Hematopoietic multipotent progenitor cell treated with erythropoietin and hydrocortisone succinate and interleukin-3 and kit ligand, for 17 days (in vitro differentiated cells): ENCODE data around the gene LTB.

Experiments
- DNase-seq: peaks from one replicate; pipeline ENCODE4 v3.0.0-alpha.2; 2015; ENCODE audit warnings: low spot score

Gene LTB, protein sequence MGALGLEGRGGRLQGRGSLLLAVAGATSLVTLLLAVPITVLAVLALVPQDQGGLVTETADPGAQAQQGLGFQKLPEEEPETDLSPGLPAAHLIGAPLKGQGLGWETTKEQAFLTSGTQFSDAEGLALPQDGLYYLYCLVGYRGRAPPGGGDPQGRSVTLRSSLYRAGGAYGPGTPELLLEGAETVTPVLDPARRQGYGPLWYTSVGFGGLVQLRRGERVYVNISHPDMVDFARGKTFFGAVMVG

DNA sequence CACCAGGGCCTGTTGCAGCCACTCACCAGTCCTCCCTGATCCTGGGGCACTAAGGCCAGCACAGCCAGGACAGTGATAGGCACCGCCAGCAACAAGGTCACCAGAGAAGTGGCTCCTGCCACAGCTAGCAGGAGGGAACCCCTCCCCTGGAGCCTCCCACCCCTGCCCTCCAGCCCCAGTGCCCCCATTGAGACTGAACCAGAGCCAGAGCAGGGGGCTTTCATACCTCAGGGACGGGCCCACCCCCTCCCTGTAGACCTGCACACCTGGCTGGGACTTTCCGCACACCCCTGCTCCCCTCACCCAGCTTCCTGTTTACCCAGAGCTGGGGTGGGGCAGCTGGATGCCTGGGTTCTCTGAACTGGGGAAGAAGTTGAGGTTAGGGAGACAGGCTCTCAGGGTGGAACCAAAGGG lies at the start of gene LTB:
Gene LTB, minus strand, starts transcription at position 195 of the 414 bp plus-strand sequence. Its CDS starts 7 bp downstream, at position 188.
- no peak for DNase-seq

DNA sequence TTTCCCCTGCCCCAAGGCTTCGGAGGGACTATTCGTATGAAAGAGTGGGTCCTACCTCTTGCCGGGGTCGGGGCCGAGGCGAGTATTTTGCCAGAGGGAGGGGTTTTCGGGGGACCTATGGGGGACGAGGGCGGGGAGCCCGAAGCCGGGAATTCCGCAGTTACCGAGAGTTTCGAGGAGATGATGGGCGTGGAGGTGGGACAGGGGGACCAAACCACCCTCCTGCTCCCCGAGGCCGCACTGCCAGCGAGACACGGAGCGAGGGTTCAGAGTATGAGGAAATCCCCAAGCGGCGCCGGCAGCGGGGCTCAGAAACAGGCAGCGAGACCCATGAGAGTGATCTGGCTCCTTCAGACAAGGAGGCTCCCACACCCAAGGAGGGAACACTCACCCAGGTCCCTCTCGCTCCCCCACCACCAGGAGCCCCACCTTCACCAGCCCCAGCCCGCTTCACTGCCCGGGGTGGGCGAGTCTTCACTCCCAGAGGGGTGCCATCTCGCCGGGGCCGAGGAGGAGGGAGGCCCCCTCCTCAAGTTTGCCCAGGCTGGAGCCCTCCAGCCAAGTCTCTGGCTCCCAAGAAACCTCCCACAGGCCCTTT lies 49.6 kb upstream of the LTB start:
- DNase-seq: no peak

DNA sequence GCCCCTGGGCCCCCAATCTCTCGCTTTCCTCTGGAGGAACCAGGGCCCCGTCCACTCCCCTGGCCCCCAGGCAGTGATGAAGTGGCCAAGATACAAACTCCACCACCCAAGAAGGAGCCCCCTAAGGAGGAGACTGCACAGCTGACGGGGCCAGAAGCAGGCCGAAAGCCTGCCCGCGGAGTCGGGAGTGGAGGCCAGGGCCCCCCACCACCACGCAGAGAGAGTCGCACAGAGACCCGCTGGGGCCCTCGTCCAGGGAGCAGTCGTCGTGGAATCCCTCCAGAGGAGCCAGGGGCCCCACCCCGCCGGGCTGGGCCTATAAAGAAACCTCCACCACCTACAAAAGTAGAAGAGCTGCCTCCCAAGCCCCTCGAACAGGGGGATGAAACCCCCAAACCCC lies 49.0 kb upstream of the LTB start:
- no peak for DNase-seq

DNA sequence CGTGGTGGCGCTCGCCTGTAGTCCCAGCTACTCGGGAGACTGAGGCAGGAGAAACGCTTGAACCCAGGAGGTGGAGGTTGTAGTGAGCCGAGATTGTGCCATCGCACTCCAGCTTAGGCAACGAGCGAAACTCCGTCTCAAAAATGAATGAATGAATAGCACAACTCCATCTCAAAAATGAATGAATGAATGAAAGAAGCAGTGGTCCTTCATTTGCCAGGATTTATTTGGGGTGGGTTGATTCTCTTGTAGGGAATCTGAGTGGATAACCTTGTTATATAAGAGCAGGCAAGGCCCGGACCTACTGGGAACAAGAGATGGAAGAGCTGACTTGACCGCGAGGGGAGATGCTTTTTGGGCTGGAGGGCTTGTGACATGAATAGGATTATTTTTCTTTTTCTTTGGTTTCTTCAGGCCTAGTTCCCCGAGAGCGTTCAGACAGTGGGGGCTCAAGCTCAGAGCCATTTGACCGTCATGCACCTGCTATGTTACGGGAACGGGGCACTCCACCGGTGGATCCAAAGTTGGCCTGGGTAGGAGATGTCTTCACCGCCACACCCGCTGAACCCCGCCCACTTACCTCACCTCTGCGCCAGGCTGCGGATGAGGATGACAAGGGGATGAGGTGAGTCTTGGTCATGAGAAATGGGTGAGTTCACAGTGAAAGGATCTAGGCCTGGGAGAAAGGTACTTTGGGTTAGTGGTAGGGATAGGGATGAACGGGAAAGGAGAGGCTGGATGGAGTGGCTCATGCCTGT lies 48.1 kb upstream of the LTB start:
- DNase-seq: no peak

DNA sequence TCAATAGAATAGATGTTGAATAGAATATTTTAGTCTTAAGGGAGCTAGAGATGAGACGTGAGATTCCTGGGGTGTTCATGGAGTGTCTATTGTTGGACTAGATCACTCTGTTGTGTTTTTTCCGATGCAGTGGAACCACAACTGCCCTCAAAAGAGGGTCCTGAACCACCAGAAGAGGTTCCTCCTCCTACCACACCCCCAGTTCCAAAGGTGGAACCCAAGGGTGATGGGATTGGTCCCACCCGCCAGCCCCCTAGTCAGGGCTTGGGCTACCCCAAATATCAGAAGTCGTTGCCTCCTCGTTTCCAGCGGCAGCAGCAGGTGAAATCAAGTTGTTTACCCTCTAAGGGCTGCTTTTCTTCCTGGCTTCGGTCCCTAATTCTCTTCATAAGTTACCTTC lies 46.8 kb upstream of the LTB start:
- DNase-seq: no peak

DNA sequence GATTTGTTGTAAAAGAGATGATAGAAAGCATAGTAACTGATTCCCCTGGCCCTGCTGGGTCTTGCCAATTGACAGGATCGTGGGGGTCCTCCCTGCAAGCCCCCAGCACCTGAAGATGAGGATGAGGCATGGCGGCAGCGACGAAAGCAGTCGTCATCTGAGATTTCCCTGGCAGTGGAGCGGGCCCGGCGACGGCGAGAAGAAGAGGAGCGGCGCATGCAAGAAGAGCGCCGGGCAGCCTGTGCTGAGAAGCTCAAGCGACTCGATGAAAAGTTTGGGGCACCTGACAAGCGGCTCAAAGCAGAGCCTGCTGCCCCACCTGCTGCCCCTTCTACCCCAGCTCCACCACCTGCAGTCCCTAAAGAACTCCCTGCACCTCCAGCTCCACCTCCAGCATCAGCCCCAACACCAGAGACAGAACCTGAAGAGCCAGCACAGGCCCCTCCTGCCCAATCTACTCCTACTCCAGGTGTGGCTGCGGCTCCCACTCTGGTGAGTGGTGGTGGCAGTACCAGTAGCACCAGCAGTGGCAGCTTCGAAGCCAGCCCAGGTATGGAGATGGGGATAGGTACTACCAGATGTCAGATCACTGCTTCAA lies 45.6 kb upstream of the LTB start:
- no peak for DNase-seq

DNA sequence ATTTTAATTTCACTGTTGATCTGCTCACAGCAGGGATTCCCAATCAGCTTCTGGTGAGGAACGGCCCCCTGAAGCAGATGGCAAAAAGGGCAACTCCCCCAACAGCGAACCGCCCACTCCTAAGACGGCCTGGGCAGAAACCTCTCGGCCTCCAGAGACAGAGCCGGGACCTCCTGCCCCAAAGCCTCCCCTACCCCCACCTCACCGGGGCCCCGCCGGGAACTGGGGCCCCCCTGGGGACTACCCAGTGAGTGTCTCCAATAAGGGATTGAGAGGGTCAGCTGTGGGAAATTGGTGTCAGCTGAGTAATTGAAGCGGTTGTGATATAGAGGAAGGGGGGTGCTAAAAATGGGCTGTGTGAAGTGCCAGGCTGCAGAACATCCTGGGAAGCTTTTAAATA lies 44.7 kb upstream of the LTB start:
- no peak for DNase-seq

DNA sequence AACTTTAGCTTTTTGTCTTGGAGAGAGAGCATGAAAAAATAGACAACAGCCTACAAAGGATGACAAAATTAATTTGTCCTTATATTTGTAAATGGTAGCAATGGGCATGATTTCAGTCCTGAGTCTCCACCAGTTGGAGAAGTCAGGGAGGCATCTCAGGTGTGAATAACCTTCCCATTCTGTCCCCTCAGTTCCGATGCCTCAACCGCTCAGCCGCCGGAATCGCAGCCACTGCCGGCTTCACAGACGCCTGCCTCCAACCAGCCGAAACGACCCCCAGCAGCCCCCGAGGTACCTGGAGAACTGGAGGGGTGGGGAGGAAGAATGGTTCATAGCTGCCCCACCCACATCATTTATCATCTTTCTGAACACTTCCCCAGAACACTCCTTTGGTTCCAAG lies 41.8 kb upstream of the LTB start:
- DNase-seq: no peak

DNA sequence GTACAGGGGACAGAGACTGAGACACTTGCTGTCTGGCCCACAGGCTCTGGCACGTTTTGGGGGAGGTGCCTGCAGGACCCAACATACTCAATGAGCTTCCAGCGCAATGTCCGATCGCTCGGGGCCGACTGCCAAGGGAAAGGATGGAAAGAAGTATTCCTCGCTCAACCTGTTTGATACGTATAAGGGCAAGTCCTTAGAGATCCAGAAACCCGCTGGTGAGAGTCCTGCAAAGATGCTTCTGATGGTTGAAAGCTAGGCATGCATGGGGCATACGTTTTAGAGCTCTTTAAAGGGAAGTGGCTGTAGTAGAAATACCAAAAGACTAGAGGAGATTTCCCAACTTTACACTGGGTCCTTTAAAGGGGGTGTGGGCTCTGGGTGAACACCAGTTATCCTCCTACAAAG lies 40.5 kb upstream of the LTB start:
- DNase-seq: no peak

DNA sequence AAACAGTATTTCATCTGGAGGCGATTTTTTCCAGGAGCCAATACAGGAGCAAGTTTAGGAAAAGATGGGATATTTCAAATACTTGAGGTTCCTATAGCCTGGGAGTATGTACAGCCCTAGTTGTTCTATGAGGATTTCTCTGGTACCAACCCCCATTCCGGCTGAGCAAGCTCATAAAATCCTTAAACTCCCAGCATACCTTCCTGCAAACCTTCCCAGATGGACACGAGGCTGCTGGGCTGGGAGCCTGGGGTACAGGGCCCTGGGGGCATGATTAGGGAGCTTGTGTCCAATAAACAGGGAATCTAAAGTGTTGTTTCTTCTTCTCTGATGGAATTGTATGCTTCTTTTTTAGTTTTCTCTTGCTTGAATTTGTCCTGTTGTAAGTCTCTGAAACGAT lies 39.8 kb upstream of the LTB start:
- DNase-seq: no peak

DNA sequence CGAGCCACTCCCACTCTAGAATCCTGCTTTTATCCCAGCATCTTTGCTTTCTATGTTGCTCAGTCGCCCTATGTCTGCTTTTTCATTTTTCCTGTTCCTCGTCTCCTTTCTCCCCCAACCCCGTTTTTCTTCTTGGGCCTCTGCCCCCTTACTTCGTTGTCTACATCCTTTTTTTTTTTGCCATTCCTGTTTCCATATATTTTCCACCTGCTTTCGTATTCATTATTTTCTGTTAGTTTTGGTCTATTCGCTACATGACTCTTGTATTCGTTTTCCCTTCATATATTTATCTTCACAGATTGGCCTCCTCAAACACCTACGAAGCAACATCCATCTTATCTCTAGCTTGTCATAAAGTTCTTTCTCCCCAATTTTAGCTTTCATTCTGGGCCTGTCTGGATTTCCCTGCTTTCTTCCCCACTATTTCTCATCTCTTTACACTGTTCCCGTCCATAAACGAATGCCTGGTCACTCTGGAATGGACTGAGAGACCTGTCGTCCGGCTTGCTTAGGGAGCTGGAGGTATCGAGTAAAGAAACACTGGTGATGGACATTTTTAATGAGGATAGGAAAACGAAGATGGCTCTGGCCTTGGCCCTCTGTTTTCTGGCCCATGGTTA lies 39.2 kb upstream of the LTB start:
- no peak for DNase-seq

DNA sequence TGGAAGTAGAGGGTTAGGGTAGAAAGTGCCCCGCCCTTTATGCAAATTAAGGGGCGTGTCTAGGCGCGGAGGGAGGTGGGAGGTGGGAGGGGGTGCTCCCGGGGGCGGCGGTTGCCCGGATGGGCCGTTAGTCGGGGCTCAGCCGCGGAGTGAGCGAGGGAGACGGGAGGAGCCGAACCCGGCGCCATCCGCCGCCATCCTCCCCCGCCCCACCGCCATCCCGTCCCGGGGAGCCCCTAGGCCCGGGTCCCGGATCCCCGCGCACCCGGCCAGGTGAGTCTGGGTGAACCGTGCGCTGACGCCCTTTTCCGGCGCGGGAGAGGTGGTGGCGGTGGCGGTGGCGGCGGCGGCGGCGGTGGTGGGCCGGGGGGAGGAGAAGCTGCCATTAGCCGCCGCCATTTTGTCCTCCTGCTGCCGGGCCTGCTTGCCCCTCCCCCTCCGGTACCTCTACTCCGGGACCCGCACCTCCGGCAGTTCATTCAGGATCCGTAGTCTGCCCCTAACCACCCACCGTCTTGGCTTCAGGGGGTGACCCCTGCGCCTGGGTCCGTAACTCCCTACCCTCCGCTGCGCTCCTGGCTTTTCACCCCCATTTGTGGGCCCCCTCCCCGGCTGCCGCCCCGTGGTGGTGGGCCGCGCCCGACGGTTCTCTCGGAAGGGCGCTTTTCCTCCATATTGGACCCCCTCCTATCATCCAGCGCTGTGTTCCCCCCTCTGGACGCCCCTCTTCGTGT lies 38.5 kb upstream of the LTB start, which contains the start of gene PRRC2A:
Gene PRRC2A, plus strand, starts transcription at position 130 of the 734 bp plus-strand sequence. CDS start 2,075 bp downstream, outside the sequence.
- no peak for DNase-seq

DNA sequence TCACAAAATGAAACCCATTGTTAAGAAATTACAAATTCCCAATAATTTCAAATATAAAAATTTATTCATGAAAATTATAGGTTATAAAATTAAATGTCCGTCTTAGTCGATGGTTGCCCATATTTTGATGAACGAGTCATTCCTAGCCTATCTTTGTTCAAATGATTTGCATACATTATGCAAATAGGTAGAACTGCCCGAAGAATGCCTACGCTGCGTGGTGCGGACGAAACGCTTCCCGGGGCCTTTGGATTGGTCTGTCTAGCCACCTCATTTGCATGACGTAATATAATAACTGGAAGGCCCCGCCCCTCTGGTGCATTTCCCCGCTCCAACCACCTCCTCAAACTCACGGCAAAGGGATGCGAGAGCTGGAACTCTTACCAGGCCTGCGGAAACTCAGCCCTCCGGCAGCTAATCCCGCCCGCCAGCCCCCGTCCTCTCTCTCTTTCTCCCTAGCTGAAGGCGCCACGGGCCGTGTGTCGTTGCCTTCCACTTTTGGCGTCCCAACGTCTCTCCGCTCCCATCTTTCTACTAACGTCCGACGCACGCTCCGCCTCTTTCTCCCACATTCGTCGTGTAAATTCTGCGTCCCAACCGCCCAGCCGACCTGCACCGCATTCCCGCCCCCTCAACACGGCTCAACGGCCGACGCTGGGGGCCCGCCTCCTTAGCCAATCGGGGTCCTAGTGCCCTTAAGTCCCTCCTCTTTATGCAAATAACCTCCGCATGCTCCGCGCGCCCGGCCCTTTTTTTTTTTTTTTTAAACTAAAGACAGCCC lies 37.8 kb upstream of the LTB start:
- peak; percentile 96 for DNase-seq

DNA sequence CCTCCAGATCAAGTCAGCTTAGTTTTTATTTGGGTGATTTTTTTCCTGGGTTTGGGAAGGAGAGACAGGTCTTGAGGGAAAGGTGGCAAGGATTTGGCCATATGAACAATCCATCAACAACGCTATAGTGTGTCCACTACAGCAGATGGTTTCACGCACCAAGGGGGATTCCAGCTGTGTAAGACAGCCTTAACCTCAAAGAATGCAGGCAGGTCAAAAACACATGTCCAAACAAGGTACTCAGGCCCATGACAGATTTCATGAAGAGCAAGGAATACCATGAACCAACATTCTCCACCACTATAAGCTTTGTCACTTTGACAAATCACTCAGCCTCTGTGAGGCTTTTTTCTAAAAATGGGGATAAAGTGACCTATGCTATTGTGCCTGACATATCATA lies 34.8 kb upstream of the LTB start:
- no peak for DNase-seq

DNA sequence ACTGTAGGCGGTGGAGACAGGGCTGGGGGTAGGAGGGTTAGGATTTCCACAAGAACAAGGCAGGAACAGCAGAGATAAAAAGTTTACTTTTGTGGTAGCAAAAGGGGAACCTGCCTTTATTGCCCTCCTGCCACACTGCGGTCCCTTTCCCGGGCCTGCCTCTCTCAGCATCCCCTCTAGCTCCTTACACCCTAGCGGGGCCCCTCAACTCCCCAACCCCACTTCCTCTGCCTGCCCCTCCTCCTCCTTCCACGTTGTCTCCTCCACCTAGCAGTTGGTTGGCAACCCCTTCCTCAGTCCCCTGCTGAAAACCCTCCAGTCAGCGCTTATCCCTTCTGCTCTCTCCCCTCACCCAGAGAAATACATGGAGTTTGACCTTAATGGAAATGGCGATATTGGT lies 33.5 kb upstream of the LTB start:
- DNase-seq: no peak

DNA sequence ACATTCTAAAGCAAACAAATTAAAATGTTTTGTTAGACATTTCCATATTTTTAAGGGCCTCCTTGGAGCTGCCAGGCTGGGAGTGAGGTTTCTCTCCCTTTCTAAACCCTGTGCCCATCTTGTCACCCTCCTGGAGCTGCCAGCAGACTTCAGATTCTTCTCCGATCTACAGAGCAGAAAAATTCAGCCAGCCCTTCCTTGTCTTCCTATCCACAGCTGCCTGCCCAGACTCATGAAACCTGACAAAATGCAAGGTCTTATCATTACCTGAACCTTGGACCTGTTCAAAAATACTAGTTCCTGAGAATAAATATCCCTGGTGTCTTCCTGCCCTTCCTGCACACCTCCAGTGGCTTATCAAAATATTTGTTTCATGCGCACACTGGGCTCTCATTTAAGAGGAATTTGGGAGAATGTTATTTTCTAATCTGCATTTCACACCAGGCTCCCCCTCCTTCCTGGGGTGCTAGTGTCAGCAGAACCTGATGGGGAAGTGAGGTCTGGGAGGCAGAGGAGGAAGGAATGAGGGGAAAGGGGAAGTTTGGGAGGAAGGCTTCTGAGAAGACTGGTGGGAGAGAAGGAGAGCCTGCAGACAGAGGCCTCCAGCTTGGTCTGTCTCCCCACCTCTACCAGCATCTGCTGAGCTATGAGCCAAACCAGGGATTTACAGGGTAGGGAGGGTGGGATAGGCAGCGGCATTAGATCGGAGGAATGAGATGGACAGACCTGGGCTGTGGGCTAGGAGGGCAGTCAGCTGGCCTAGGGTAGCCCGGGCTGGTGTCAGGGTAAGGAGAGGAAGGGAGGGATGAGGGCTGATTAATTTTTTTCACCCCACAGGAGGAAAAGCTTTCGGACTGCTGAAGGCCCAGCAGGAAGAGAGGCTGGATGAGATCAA lies 32.7 kb upstream of the LTB start, which contains the start of gene AIF1:
Gene AIF1, plus strand, starts transcription at position 551 of the 895 bp plus-strand sequence. Its CDS starts 96 bp downstream, at position 647.
- no peak for DNase-seq

DNA sequence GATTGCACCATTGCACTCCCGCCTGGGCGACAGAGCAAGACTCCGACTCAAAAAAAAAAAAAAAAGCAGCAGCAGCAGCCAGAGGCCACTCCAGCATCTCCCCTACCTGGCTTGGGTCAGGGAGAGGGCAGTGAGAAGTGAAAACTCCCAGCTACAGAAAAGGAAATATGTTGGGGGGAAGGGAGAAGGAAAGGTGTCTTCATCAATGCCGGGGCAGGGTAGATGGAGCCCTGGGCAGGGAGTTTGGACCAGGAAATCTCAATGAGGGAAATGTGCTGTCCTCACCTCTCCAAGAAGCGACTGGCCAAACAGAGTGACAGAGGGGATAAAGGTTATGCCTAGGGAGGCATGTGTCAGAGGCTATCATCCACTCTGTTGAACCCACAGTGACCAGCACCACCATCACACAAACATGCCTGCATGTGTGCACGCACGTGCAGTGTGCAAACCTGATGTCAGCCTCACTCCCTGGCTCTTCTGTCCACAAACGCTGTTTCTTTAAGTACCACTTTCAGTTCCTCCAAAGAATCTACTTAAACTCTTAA lies 31.9 kb upstream of the LTB start:
- no peak for DNase-seq

DNA sequence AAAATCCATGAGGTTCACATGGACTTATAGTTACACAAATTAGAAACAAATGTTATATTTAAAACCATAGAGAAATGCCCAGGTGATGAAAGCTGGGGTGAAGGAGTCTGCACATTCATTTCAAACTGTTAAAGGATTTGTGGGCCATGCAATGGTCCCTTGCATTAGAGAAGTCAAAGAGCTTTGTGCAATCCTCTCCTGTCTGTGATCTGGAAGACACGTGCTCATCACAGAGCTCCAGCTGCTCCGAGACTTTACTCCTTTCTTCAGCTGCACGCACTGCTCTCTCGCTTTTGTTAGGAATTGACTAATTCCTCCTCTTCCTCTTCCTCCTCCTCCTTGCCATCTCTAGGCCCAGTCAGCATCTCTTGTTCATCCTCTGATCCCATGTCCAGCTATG lies 28.7 kb upstream of the LTB start:
- no peak for DNase-seq
